HG03565 (cell line): Measurements from ENCODE around the gene RBSN.
A peak's percentile ranks its signal among the peaks of the same experiment; 100 is the strongest.

Source experiments
- ATAC-seq: cut with Tn5 transposase; IDR thresholded peaks from one replicate; pipeline ENCODE4 v1.9.1; 2021; ENCODE audit warnings: mild to moderate bottlenecking, moderate library complexity; ENCODE audit not compliant: unreplicated experiment

RBSN gene

DNA sequence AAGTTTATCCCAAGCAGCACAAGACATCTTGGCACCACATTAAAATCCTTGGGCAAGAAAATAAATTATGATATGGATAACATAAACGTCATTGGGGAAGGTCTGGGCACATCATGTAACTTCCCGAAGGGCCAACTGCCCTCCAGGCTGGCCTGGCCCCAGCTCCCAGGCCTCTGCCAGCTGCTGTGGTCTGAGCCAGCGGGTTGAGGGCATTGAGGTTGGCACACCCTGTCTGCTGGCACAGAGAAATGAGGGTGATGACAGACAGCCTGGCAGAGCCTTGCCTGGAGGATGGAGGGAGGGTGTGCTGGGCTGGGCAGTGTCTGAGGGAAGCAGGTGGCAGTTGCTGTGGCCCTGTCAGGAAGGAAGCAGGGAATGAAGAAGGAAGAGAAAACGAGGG, 3.3 kb upstream of the RBSN start:
- ATAC-seq, result no peak

DNA sequence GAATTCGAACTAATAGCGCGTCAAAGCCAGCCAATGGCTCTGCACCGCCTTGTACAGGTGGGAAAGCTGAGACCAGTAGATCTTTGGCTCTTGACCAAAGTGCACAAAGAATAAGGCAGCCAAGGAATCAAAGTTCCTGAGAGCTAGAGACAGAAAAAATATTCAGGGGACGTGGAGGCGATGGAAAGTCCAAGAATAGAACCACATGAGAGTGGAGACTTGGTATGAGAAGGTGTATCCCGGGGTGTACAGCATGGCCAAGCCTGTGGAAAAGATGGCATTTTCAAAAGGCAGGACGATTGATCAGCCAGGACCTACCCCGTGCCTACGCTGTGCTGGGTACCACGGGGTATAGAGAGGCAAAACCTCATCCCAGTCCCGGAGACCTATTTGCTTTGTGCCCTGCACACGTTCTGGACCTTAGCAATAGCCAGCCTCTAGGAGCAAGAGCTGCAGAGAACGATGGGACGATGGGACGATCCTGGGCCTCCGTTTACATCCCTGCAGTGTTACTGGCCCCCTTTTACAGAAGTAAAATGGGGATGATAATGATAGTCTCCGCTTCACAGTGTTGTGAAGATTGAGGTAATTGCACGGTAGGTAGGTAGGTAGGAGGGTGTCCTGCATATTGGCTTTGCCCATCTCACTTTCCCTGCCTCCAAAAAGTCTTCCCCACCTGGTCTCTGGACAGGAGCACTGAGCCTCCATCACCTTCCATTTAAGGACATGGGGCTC, 583 bp upstream of the RBSN start:
- ATAC-seq, result peak; percentile 16

DNA sequence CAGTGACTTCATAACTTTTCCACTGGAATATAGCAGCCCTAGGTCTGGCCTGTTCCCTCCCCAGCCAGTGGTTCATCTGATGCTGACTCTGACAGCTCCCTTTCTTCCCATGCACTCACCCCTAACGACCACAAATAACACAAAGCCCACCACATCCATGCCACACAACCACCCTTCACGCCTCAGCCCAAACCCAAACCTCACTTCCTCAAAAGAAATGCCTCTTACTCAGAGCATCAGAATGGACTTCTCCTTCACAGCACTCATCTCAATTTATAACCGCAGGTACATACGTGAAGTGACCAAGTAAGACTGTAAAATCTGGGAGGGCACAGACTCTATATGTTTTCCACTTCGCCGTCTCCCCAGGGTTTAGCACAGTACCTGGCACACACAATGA, 1.1 kb downstream of the RBSN start:
- no peak for ATAC-seq

DNA sequence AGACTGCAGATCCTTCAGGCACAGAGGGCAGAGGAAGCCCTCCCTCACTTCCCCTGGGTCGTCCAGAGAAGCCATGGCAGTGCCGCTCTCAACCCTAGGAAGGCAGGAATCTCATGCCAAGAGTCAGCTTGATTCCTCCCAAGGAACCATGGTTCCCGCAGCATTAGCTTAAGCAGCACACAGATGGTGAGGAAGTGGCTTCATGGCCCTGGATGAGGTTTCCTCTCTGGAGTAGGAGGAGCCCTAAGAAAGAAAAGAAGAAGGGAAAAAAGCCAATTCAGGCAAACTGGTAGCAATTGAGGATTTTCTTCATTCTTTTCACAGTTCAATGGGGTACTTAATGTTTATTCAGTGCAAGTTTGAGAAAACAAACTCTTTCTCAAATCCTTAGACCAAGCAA, 2.9 kb downstream of the RBSN start:
- no peak for ATAC-seq

DNA sequence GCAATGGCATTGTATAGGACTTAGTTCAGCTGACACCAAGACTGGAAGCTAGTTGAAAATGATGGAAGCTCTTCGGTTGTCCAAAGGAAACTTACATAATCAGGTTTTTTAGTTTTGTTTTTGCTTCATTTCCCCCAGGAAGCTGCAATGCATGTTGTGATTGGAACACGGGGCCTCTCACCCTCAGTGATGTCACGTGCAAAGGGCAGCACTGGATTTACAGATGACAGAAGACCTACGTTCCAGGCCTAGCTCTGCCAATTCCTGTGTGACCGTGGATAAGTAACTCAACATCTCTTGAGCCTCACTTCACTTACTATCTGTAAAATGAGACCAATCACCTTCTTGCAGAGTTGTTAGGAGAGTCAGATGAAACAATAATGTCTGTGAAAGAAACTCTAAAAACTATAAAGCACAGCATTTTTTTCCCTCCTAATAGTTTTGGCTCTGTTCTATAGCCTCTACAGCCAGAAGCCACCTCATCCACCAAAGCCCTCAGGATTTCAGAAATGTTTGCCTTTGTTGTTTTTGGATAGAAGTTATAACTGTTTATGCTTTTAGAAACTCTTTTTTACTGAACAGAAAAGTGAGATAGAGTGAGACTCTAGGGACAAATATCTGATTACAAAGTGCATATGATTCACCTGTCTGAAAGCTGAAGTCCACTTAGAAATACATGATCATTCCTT, 4.6 kb downstream of the RBSN start:
- no peak for ATAC-seq

DNA sequence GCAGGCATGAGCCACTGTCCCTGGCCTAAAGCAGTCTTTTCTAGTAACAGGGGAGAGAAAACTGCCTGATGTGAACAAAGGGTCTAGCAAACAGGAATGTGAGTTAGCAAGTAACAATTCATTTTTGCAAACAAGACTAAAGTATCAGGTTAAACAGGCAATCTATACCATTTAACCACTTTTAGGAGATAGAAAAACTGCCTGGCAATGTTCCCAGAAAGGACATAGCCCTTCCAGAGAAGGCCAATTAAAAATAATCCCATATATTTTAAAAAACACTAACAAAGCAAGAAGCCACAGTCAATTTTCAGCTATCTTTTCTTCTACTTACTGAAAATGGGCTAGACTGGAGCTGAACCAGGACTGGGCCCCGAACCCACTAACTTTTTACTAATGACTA, 6.3 kb downstream of the RBSN start:
- no peak for ATAC-seq

DNA sequence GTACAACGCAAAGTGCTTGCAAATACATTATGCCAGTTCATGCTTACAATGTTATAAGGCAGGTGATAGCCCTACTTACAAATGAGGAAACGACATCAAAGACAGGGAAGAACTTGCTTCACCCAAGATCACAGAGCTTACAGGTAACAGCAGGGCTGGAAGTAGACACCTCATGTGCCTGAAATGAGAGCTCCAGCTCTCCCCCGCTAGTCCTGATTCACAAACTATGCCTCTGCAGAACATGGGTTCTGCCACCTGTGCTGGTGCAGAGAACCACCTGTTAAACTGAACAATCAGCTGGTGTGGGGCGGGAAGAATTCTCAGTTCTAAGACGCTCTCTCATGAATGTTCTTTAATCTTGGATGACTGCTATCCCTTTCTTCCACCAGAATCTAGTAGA, 7.4 kb downstream of the RBSN start:
- ATAC-seq, result no peak

DNA sequence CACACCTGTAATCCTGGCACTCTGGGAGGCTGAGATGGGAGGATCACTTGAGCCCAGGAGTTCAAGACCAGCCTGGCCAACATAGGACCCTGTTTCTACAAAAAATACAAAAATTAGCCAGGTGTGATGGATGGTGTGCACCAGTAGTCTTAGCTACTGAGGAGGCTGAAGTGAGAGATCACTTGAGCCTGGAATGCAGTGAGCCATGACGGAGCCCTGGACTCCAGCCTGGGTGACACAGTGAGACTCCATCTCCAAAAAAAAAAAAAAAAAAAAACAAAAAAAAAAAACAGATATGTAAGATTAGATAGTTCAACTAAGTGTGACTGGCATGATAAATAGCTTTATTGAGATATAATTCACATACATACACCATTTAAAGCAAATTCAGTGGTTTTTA, 9.7 kb downstream of the RBSN start:
- ATAC-seq, result no peak

DNA sequence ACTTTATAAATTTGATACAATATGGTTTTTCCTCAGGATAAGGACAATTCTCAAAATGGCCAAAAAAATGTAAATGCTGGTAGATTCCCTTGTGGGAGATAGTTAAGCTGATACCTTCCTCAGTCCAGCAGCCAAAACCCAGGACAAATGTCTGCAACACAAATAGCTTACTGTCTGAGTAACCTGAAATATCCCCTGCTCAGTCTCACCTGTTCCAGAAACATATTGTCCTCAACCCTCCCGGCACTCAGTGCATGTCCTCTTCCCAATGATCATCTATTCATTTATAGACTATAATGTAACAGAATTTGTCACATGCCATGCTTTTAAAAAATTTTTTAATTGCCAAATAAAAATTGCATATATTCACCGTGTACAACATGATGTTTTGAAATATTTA, 12.2 kb downstream of the RBSN start:
- no peak for ATAC-seq

DNA sequence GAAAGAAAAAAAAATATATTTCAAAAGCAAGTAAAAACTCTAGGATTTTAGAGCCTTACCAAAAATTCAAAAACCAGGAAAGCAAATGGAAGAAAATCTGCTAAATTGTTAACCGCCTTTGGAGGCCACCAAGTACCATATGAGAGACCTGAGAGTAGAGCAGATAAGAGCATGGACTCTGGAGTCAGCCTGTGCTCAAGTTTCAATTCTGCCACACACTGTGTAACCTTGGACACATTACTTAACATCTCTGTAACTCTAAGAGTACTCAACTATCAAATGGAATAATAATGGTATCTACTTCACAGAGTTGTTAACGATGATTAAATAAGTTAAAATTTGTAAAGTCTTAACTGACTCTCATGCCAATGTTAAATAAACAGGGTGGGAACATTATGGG, 12.7 kb downstream of the RBSN start:
- ATAC-seq, result no peak

DNA sequence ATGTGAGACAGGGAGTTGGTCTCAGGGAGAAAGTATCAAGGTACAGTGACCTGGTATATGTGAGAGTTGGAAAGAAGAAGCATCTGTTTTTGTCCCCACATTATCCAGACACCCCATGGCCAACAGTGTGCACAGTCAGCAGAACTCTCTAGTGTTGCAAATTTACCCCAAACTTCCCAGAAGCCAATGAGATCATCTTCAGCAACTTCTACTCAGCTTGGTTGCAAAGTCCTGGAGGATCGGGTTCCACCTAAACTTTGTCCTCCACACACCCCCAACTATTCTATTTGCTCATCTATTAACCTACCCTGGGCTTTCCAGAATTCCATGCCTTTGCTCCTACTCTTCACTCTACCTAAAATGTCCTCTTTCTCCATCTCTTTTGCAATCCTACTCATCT, 15.7 kb downstream of the RBSN start:
- ATAC-seq, result no peak

DNA sequence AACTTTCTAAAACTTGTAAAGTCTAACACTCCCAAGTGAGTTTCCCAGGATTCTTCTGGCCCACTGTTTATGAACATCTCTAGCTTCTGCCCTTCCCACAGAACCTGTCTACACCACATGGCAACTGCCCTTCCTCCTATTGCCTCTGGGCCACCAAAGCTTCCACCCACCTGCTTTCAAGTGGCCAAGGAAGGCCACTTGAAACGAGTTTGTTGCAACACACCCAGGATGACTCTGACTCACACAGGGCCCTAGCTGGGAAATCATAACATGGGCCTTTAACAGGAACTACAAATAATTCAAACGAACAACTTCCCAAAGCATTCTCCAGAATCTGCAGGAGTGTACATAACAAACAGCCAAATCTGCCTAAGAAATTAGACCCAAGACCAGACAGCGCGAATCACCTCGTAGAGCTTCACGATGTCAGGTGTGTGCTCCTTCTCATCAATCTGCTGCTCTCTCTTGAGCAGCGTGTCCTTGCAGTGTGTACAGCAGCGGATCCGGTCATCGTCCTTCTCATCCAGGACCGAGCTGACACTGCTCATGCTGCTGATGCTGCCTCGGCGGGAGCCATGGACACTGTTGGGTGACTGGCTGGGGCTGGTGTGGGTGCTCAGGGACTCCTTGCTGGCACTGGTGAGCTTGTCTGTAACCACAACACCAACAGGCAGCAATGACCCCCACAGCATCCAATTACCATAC, 16.8 kb downstream of the RBSN start:
- ATAC-seq, result no peak

DNA sequence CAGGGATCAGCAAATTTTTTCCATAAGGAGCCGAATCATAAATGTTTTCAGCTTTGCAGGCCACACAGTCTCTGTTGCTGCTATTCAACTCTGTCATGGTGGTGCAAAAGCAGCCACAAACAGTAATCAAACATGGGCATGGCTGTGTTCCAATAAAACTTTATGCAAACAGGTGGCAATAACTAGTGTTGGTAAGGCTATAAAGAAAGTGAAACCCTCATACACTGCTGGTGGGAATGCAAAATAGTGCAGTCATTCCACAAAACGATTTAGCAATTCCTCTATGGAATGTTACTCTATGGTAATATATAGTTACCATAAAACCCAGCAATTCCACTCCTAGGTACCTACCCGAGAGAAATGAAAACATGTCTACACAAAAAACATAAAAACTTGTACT, 19.9 kb downstream of the RBSN start:
- ATAC-seq, result no peak

DNA sequence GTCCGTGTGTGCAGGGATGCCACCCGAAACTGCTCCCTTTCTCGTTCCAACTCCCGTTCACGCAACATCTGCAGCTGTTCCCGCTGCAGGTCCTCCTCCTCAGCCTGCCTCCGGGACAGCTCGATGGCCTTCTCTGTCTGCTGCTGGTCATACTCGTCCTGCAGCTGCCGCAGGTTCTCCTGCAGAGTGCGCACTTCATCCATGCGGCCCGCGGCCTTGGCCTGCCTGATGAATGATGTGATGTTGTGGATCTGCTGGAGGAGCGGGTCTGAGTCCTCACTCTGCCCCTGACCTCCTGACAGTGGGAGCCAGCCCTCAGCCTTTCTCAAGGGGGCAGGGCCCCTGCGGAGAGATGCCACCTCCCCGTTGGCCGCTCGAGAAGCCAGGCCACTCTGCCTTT, 24.4 kb downstream of the RBSN start:
- ATAC-seq, result no peak

DNA sequence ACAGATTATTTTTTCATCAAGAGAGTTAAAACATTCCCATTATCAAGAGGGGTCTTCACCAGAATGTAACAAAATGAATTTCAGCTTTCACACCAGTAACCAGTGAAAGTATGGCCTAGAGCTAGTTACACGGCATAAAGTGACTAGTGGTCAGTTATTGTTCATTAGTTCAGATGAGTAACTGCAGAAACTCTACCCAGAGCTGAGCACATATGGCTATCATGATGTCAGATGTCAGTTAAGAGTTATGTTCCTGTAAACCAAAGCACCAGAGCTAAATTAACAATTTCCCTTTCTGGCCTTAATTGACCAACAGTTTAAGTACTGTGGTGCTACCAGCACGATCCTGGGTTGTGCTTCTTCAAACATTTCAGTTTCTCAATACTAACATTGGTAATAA, 27.2 kb downstream of the RBSN start:
- ATAC-seq, result no peak

DNA sequence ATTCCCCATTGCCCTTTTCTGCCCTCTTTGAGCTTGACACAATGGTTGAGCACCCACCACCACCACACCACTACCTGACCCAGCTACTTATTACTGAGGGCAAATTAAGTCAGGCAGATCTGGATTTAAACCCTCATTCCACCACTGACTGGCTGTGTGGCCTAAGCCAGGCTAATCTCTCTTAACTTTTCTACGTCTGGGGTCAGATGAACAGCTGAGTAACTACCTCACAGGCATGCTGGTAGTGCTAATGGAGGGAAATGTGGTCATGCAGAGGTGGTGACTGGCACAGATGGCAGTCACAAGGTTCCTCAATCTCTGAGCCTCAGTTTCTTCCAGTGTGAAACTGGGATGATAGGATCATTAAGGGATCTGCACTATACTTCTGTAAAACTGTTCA, 29.5 kb downstream of the RBSN start:
- ATAC-seq, result no peak

DNA sequence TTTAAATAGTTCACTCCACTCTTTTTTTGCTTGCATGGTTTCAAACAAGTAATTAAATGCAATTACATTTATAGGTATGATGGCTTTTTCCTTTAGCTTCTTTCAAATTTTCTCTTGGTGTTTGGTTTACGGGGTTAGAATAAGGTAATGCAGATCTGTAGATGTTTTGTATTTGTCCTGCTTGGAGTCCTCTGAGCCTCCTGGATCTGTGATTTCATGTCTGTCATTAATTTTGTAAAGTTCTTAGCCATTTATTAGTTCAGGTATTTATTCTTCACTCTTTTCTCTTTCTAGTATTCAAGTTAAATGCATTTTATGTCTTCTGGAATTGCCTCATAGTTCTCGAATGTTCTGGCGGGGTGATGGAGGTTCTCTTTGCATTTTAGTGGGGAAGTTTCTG, 32.5 kb downstream of the RBSN start:
- no peak for ATAC-seq

DNA sequence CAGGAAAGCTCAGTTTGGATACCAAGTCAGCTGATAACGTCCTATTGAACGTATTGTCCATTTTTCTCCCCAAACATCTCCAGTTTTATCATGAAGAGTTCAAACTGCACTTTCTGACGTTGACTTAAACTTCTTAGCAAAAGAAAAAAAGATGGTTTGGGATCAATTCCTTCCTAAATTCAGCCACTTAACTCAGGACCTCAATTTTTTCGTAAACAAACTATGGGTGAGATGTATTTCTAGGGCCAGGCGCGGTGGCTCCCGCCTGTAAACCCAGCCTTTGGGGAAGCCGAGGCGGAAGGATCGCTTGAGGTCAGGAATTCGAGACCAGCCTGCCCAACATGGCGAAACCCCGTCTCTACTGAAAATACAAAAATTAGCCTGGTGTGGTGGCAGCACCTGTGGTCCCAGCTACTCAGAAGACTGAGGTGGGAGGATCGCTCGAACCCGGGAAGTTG, 33.4 kb downstream of the RBSN start:
- no peak for ATAC-seq

DNA sequence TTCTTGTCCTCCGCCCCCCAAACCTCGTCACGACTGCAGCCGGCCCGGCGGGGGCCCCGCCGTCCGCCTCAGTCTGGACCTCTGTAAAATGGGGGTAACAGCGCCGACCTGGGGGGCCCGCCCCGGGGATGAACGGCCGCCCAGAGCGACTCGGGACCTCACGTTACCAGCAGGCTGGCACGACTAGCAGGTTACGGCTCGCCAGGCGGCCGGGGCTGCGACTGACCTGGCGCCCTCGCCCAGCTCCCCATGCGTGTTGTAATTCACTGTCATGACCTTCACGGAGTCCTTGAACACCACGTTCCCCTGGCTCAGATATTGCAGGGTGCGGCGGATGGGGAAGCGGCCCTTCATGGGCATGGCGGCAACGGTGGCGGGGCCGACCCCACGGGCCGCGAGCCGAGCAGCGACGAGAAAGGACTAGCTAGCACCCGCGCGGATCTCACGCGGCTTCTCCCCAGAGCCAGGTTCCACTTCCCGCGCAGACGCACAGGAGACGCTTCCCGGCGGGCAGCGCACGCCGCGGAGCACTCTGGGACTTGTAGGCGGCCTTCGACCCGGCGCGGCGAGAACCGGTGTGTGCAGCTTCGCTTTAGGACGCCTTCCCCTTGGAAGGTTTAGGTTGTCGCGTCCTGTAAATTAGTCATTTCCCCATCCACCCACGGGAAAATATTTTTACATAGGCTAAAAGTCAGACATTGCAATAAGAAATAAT, 34.0 kb downstream of the RBSN start, which contains the start of gene MRPS25:
Gene MRPS25 (minus strand): TSS at position 481 of the 715 bp plus-strand sequence. CDS start 121 bp downstream, at position 360.
- peak; percentile 85 for ATAC-seq

DNA sequence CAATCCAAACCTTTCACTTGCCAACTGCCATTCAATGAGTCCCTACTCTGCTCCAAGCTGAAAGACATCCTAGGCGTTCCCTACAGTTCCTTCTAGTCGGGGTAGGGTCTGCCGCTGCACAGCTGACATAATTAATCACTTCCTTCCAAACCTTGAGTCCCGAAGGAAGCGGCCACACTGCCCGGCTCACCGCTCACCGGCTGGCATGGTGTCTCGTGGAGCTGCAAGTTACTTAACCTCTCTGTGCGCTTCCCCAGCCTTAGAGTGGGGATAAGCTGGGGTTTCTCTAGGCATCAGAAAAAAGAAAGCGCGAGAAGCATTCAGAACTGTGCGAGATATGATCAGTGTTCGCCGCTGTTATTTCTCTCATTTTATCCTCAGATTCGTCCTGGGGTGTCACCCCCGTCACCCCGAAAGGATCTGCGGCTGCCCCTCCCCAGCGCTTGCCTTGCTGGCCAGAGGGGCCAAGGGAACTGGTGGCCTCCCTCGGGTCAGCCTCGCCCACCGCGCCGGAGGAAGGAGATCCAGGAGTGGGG, 34.6 kb downstream of the RBSN start:
- peak; percentile 3 for ATAC-seq

DNA sequence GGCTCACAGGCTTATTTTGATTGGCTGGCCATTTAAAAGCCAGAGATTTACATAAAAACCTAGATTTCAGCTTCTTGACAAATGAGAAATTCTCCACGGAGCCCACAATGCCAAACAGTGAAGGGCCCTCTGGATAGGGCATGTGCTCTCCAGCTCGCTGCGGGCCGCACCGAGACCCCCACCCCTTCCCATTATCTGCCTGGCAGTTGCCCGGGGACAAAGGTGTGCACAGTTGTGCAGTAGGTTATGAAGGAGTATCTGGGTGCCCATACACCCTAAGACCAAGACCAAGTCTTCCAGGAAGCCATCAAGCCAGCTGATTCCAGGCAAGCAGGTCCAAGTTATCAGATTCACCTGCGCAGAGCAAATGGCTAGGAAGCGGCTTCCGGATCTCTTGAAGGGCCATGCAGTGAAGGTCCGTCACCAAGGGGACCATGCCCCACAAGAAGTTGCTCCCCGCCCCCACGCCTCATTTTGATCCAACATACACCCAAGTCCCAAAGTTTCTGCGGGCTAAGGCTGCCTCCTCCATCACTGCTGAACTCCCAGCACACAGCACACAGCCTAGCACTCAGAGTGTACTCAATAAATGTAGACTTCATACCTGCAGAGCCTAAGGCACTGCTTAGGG, 35.2 kb downstream of the RBSN start:
- ATAC-seq, result no peak
